ENCODE results near the gene ZNF555. TPM values are rescaled to one million over a fixed set of nuclear protein-coding genes. Genes with fewer than 3 reads are reported as not detected.
A peak's percentile ranks its signal among the peaks of the same experiment; 100 is the strongest.
"Not testable (repeated sequence)": the region's sequence is repeated elsewhere in the genome, so short reads cannot be mapped to it uniquely, and the experiment has no call there.

The ZNF555 gene
- total RNA-seq, 1 donor from 2014 or later, result 8.4 TPM

DNA sequence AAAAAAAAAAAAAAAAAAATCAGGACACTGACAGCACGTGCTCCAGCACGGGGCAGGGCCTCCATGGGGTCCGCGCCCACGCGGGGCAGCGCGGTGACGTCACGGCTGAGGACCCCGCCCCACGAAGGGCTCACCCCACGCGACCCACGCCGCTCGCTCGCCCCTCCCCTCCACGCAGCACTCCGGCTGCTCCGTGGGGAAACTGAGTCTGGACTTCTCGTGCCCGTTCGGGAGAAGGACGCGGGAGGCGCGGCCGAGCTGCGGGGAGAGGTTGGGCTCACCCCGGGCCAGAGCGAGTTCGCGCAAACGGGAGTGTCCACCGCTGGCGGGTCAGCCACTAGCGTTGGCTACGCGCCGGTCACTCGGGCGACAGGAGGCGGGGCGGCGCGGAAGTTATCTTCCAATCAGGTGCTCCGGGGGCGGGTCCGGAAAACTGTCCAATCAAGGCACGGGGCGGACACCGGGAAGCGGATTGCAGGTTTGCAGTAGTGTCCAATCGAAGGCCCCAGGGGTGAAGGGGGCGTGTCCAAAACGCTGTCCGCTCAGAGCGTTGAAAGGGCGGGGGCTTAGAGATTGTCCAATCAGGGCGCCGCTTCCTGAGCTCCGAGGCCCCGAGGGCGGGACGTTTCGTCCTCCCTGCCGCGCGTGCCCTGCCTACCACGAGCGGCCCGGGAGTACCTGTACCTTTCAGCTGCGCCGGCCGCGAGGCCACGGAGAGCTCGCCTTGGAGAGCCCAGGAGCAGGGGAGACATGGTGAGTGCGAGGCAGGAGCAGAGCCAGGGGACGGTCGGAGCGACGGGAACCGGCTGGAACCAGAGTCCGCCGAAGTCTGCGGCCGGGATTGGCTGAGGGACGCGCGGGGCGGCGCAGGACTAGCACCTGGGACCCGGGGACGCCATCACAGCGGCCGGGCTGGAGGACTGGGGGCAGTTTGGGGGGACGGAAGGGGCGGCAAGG lies 59.3 kb downstream of the ZNF555 start, which contains the start of gene ZNF57:
TSS of gene ZNF57 (plus strand) at position 633 of the 957 bp plus-strand sequence. CDS start at position 751, 118 bp downstream.
- Mint-ChIP-seq H3K4me1 (ENCODE audit: low read depth, unreplicated experiment) (peaks cover 2% of the 10 kb centered on the region), H3K27me3 (ENCODE audit: unreplicated experiment) (no peaks in the 10 kb centered on the region), H3K4me3 (ENCODE audit: unreplicated experiment) (peak within 1 kb of the TSS; percentile 95), H3K9me3 (ENCODE audit: unreplicated experiment) (peaks cover 9% of the 10 kb centered on the region), H3K36me3 (ENCODE audit: unreplicated experiment) (peaks cover 4% of the 10 kb centered on the region), H3K27ac (ENCODE audit: unreplicated experiment) (peak within 1 kb of the TSS; percentile 72)
- TF ChIP-seq CTCF (IDR thresholded peaks at IDR 0.05; ENCODE audit: partially characterized antibody, unreplicated experiment), result no peak
- DNase-seq, result peak; percentile 99

DNA sequence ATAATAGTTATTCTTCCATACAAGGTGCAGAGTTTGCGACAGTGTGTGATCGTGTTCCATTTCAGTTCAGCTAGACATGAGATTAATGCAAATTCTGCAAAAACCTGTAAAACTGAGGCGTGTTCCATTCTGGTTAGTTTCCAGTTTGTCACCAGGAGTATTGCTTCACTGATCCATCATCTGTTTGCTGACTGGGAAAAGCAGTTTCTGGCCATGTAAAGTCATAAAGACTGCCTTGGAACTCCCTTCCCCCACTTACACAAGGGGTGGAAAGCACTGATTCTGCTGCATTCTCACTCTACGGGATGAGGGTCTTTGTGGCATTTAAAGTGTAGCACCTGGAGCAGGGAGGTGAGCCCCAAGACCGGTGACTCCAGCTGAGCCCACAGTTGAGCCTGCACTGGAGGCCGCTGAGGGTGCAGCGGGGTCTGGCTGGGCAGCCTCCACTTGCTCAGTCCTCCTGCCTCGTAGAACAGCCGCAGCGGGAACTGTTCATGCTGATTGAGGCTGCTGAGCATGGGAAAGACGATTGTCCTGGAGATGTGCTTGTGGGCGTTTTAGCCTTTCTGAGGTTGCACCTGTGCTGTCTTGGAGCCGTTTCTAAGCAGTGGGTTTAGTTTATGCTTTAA lies 61.4 kb downstream of the ZNF555 start:
- no peak overlapping the region for H3K27ac Mint-ChIP-seq (ENCODE audit: unreplicated experiment)

DNA sequence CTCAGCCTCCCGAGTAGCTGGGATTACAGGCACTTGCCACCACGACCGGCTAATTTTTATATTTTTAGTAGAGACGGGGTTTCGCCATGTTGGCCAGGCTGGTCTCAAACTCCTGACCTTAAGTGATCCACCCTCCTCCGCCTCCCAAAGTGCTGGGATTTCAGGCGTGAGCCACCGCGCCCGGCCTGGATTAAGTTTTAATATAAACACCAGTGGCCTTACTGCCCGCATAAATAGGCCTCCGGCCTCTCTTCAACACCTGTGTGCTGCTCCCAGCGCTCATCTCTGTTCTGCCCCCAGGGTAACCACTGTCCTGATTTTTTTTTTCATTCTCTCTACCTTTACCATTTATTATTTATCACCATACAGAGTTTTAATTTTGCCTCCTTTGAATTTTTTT lies 62.1 kb downstream of the ZNF555 start:
- H3K36me3 Mint-ChIP-seq (ENCODE audit: unreplicated experiment); H3K4me3 Mint-ChIP-seq (ENCODE audit: unreplicated experiment); DNase-seq; H3K4me1 Mint-ChIP-seq (ENCODE audit: low read depth, unreplicated experiment); H3K9me3 Mint-ChIP-seq (ENCODE audit: unreplicated experiment); H3K27me3 Mint-ChIP-seq (ENCODE audit: unreplicated experiment): not testable (repeated sequence)
- H3K27ac Mint-ChIP-seq (ENCODE audit: unreplicated experiment), result peak overlapping the region; percentile 36

More for the DNA sequence above, 61.4 kb downstream of the ZNF555 start:
- Mint-ChIP-seq H3K36me3 (ENCODE audit: unreplicated experiment) (peaks cover 6% of the 10 kb centered on the region), H3K27me3 (ENCODE audit: unreplicated experiment) (peaks cover 5% of the 10 kb centered on the region), H3K9me3 (ENCODE audit: unreplicated experiment) (peaks cover 6% of the 10 kb centered on the region), H3K4me1 (ENCODE audit: low read depth, unreplicated experiment) (peaks cover 2% of the 10 kb centered on the region), H3K4me3 (ENCODE audit: unreplicated experiment) (no peak overlapping the region)
- DNase-seq, result no peak
- TF ChIP-seq CTCF (IDR thresholded peaks at IDR 0.05; ENCODE audit: partially characterized antibody, unreplicated experiment), result no peak

DNA sequence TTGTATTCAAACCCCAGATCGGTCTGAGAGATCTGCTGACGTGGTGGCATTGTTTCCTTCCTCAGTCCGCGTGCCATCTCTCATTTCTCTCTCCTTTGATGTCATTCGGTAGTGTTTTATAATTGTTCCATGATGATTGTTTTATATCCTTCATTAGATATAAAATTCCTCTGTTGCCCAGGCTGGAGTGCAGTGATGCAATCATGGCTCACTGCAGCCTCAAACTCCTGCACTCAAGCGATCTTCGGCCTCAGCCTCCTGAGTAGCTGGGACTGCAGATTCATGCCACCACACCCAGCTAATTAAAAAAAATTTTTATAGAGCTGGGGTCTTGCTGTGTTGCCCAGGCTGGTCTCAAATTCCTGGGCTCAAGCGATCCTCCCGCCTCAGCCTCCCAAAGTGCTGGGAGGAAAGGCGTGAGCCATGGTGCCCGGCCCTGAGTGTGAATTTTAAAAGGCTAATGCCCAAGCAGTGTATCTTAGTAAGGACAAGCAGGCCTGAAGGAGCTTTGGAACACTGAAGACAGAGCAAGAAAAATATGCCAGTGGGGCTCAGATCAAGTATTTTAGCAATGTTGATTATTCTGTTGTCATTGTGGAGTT lies 64.7 kb downstream of the ZNF555 start:
- Mint-ChIP-seq H3K36me3 (ENCODE audit: unreplicated experiment) (peaks cover 9% of the 10 kb centered on the region), H3K27me3 (ENCODE audit: unreplicated experiment) (peaks cover 5% of the 10 kb centered on the region)

More for the DNA sequence above, 64.7 kb downstream of the ZNF555 start:
- no peak overlapping the region for H3K27ac Mint-ChIP-seq (ENCODE audit: unreplicated experiment)
- DNase-seq, result no peak
- TF ChIP-seq CTCF (IDR thresholded peaks at IDR 0.05; ENCODE audit: partially characterized antibody, unreplicated experiment), result no peak
- peaks cover 2% of the 10 kb centered on the region for H3K4me1 Mint-ChIP-seq (ENCODE audit: low read depth, unreplicated experiment)
- no peak overlapping the region for H3K4me3 Mint-ChIP-seq (ENCODE audit: unreplicated experiment)
- peaks cover 4% of the 10 kb centered on the region for H3K9me3 Mint-ChIP-seq (ENCODE audit: unreplicated experiment)
